Thyroid gland (tissue), 4 donors: ENCODE results near the gene B4GAT1. TPM values are rescaled to one million over a fixed set of nuclear protein-coding genes. Genes with fewer than 3 reads are reported as not detected.

Experiments
- DNase-seq, 2 donors: peaks; one replicate each; pipeline ENCODE4 v3.0.0-alpha.2; 2019
- H3K27ac ChIP-seq, 3 donors: fragments of 200-600 bp; sonication (generic); 1 replicate in 2 of 3; 2 replicates in 1 of 3; pipeline ENCODE4 v1.5.1; 2016 to 2019; ENCODE audit warnings: mild to moderate bottlenecking in 1 of 3, moderate library complexity in 1 of 3
- H3K27me3 ChIP-seq: fragments of 200-600 bp; sonication (generic); one replicate; pipeline ENCODE4 v1.5.1; 2019
- H3K36me3 ChIP-seq, 2 donors: fragments of 200-600 bp; sonication (generic); one replicate each; pipeline ENCODE4 v1.5.1; 2016 to 2019
- H3K4me1 ChIP-seq, 2 donors: fragments of 200-600 bp; sonication (generic); one replicate each; pipeline ENCODE4 v1.5.1; 2017 to 2019
- H3K4me3 ChIP-seq, 3 donors: fragments of 200-600 bp; sonication (generic); replicated peaks in 1 of 3; 1 replicate in 2 of 3; 2 replicates in 1 of 3; pipeline ENCODE4 v1.5.1; 2016; ENCODE audit warnings: mild to moderate bottlenecking in 1 of 3
- H3K9me3 ChIP-seq: fragments of 200-600 bp; sonication (generic); one replicate; pipeline ENCODE4 v1.5.1; 2017
- CTCF ChIP-seq, 6 experiments: fragments of 200-600 bp in 3 of 6; fragments of 450-650 bp in 3 of 6; sonication (generic) in 3 of 6; IDR thresholded peaks; one replicate each; pipeline ENCODE4 v1.5.1; 2016 to 2019; ENCODE audit warnings: antibody characterized with exemption in 6 of 6, mild to moderate bottlenecking in 2 of 6, inconsistent platforms in 1 of 6, moderate library complexity in 1 of 6
- POLR2A ChIP-seq, 2 donors: fragments of 450-650 bp; IDR thresholded peaks; one replicate each; pipeline ENCODE4 v1.6.1; 2017; ENCODE audit warnings: antibody characterized with exemption in 2 of 2, mild to moderate bottlenecking in 2 of 2, moderate library complexity in 1 of 2
- WGBS, 2 donors: methylation state at CpG; one replicate each; pipeline ENCODE4 v1.1.5; 2017; 5-methylcytosine and 5-hydroxymethylcytosine counted together
- intact Hi-C: fragments of 100-400 bp; cut with DNase I; formaldehyde crosslinking; loops from one replicate; pipeline ENCODE4 v1.15.1; 2023
- small RNA-seq: library from RNA; depleted of rRNA; stranded (forward); fragments of <200 nt; gene quantifications from one replicate; pipeline ENCODE3, GENCODE V24; 2016
- total RNA-seq, 4 donors: library from RNA; depleted of rRNA; stranded (reverse); fragments of >200 nt; gene quantifications; one replicate each; pipeline ENCODE4 v1.2.3, GENCODE V29; 2016

The B4GAT1 gene
- total RNA-seq, 4 donors from 2014 or later = 41.1 to 67.2 (median 49.5) TPM

GRCh38 chr11:66309475-66309874 lies 38.0 kb downstream of the B4GAT1 start:
- H3K36me3 ChIP-seq = no peaks in the 10 kb centered on the region
- 60 to 62% methylated on average over 3 of the region's 3 CpGs for WGBS, 2 donors
- no peak overlapping the region for H3K4me3 ChIP-seq
- H3K4me1 ChIP-seq = peaks cover 6 to 12% of the 10 kb centered on the region in 2 donors
- no peaks in the 10 kb centered on the region for H3K9me3 ChIP-seq
- no peak for TF ChIP-seq POLR2A (IDR thresholded peaks at IDR 0.05)
- no peak for DNase-seq
- intact Hi-C loops = no loop called here
- no peaks in the 10 kb centered on the region for H3K27me3 ChIP-seq
- no peak overlapping the region for H3K27ac ChIP-seq

- Histone ChIP-seq H3K27ac (no peak overlapping the region), H3K4me3 (no peak overlapping the region), H3K36me3 (no peaks in the 10 kb centered on the region), H3K27me3 (no peaks in the 10 kb centered on the region), H3K9me3 (no peaks in the 10 kb centered on the region), H3K4me1 (no peaks in the 10 kb centered on the region)
- intact Hi-C loops = no loop called here
- WGBS, 2 donors = 89 to 90% methylated on average over 12 of the region's 12 CpGs
- no peak for DNase-seq
- TF ChIP-seq CTCF (IDR thresholded peaks at IDR 0.05) (no peak), POLR2A (IDR thresholded peaks at IDR 0.05) (no peak)
These were observed 44.8 kb downstream of the B4GAT1 start for GRCh38 chr11:66302656-66303055.

DNA sequence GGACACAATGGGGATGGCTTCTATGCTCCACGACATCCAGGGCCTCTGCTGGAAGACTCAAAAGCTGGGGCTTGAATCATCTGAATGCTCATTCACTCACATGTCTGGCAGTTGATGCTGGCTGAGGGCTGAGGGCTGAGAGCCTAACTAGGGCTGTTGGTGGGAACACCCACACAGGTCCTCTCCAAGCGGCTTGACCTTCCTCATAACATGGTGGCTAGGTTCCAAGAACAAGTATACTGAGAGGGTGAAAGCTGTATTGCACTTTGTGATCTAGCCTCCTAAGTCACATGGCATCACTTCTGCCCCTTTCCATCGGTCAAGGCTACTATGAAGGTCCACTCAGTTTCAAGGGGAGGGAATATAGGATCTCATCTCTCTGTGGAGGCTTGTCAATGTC lies 48.2 kb downstream of the B4GAT1 start:
- no peaks in the 10 kb centered on the region for H3K27me3 ChIP-seq

DNA sequence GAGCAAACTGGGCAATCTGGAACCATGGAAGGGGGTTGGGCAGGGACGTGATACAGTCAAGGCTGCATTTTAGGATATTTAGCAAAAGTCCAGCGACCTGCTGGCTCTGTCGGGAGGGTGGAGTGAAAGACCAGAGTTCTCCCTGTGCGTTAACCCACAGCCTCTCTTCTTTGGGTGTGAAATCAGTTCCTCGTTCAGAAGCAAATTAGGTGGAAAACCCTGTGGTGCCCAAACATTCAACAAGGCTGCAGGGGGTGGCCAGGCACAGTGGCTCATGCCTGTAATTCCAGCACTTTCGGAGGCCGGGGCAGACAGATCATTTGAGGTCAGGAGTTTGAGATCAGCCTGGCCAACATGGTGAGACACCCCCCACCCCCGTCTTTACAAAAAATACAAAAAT lies 49.8 kb downstream of the B4GAT1 start:
- TF ChIP-seq CTCF (IDR thresholded peaks at IDR 0.05) = no peak
- TF ChIP-seq POLR2A (IDR thresholded peaks at IDR 0.05) = no peak
- intact Hi-C loops = no loop called here
- Histone ChIP-seq H3K27ac (no peak overlapping the region), H3K36me3 (no peaks in the 10 kb centered on the region), H3K4me3 (no peak overlapping the region), H3K9me3 (no peaks in the 10 kb centered on the region), H3K27me3 (no peaks in the 10 kb centered on the region), H3K4me1 (no peaks in the 10 kb centered on the region)
- WGBS, 2 donors = 41 to 64% methylated on average over 4 to 8 of the region's 8 CpGs
- no peak for DNase-seq

More for the DNA sequence above, 48.2 kb downstream of the B4GAT1 start:
- no peaks in the 10 kb centered on the region for H3K9me3 ChIP-seq
- WGBS, 2 donors = 63 to 73% methylated on average over 3 of the region's 3 CpGs
- no peak for DNase-seq
- TF ChIP-seq CTCF (IDR thresholded peaks at IDR 0.05) (no peak), POLR2A (IDR thresholded peaks at IDR 0.05) (no peak)
- no peak overlapping the region for H3K4me3 ChIP-seq
- no peaks in the 10 kb centered on the region for H3K4me1 ChIP-seq
- intact Hi-C loops = no loop called here
- no peak overlapping the region for H3K27ac ChIP-seq
- no peaks in the 10 kb centered on the region for H3K36me3 ChIP-seq

Small RNAs within 50 kb of the gene (small RNA-seq; reads per million reads assigned to genes)
- gene RF00017 (not detected), gene RNU1-84P (not detected)

Other genes with a start within 250 kb of the B4GAT1 start
- gene KLC2, start 89.9 kb downstream of the B4GAT1 start, total RNA-seq = 10 to 100 TPM; 13.0 to 26.0 (median 15.9) TPM
- gene RAB1B, start 79.0 kb downstream of the B4GAT1 start, total RNA-seq = 100 to 1,000 TPM; 122 to 166 (median 130) TPM
- not detected for gene CNIH2, start 69.5 kb downstream of the B4GAT1 start, total RNA-seq
- gene YIF1A, start 58.5 kb downstream of the B4GAT1 start, total RNA-seq = 100 to 1,000 TPM in 3 of 4 donors, 10 to 100 TPM in 1; 77.7 to 168 (median 118) TPM
- gene TMEM151A, start 55.7 kb downstream of the B4GAT1 start, total RNA-seq = 1 to 10 TPM in 1 of 4 donors, under 1 TPM in 2, not detected in 1; 0.20 to 1.1 (median 0.22) TPM
- gene CD248, start 30.6 kb downstream of the B4GAT1 start, total RNA-seq = 10 to 100 TPM in 1 of 4 donors, 1 to 10 TPM in 3; 4.6 to 24.8 (median 6.6) TPM
- gene RIN1, start 11.2 kb downstream of the B4GAT1 start, total RNA-seq = 1 to 10 TPM; 1.3 to 7.9 (median 2.2) TPM
- 10 to 100 TPM; 41.4 to 64.4 (median 53.8) TPM for gene BRMS1, start 2.5 kb downstream of the B4GAT1 start, total RNA-seq
- 10 to 100 TPM in 2 of 4 donors, 1 to 10 TPM in 2; 5.0 to 11.4 (median 8.3) TPM for gene SLC29A2, start 24.1 kb upstream of the B4GAT1 start, total RNA-seq
- not detected for gene NPAS4, start 73.4 kb upstream of the B4GAT1 start, total RNA-seq
- gene MRPL11, start 91.2 kb upstream of the B4GAT1 start, total RNA-seq = 10 to 100 TPM; 35.5 to 58.3 (median 39.7) TPM
- gene PELI3, start 119.3 kb upstream of the B4GAT1 start, total RNA-seq = 10 to 100 TPM; 11.4 to 21.8 (median 14.7) TPM
- 10 to 100 TPM; 10.9 to 38.7 (median 35.8) TPM for gene DPP3, start 132.8 kb upstream of the B4GAT1 start, total RNA-seq
- 100 to 1,000 TPM in 3 of 4 donors, 10 to 100 TPM in 1; 83.2 to 200 (median 165) TPM for gene BBS1, start 163.0 kb upstream of the B4GAT1 start, total RNA-seq
- 10 to 100 TPM; 20.3 to 25.9 (median 22.3) TPM for gene ZDHHC24, start 198.4 kb upstream of the B4GAT1 start, total RNA-seq
- gene ACTN3, start 199.3 kb upstream of the B4GAT1 start, total RNA-seq = under 1 TPM in 1 of 4 donors, not detected in 3; 0.27 TPM
- 10 to 100 TPM; 30.4 to 79.1 (median 64.6) TPM for gene CTSF, start 221.0 kb upstream of the B4GAT1 start, total RNA-seq
- 1 to 10 TPM in 2 of 4 donors, under 1 TPM in 2; 0.92 to 2.1 (median 1.1) TPM for gene CCDC87, start 245.4 kb upstream of the B4GAT1 start, total RNA-seq
- gene CCS, start 245.6 kb upstream of the B4GAT1 start, total RNA-seq = 10 to 100 TPM; 22.7 to 48.5 (median 28.9) TPM